Measurements from ENCODE around the gene SPTSSB. TPM values are rescaled to one million over a fixed set of nuclear protein-coding genes. Genes with fewer than 3 reads are reported as not detected.

SPTSSB gene
- total RNA-seq, 1 donor from 2014 or later, result 0.52 TPM

DNA sequence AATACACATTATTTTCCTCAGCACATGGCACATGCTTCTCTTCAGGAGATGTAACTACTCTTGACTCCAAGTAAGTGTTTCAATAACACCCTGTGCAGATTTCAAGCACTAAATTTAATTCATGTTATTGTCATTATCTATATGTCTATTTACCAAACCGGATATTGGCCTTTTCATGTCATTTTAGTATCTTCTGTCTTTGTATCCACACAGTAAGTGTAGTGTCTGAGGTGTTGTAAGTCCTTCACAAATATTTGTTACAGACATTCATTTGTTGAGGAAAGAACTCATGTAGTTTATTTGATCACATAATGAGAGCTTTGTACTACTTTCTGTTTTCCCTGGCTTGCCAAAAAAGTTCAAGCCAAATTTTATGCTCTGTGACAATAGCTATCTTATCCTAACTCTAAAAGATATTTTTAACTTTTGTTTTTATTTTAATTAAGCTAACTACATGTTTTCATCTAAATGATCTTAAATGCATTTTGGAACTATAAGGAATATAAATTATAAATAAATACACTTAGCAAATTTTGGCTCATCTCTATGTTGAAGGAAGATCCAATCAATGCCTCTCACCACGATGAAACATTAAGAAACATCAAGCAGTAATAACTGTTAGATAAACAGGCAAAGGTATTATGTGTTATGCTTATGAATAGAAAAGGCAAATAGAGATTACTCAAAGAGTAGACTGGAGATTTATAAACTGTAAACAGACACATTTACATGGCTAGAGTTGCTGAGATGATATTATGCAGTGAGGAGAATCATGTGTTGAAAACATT is 48.3 kb downstream of the SPTSSB start:
- no peak overlapping the region for H3K4me3 ChIP-seq (ENCODE audit: low read length in 3 of 3)
- H3K4me1 ChIP-seq (ENCODE audit: control insufficient read depth in 3 of 3, insufficient read depth in 3 of 3, low read length in 3 of 3), result no peaks in the 10 kb centered on the region
- no peaks in the 10 kb centered on the region for H3K27me3 ChIP-seq (ENCODE audit: control insufficient read depth in 3 of 3, insufficient read depth in 3 of 3, low read length in 3 of 3)
- H3K9me3 ChIP-seq (ENCODE audit: control insufficient read depth in 3 of 3, low read length in 3 of 3), result no peaks in the 10 kb centered on the region
- no peak overlapping the region for H3K9ac ChIP-seq (ENCODE audit: low read depth in 1 of 3, low read length in 3 of 3)
- no peak overlapping the region for H3K27ac ChIP-seq (ENCODE audit: low read depth, low read length)
- no peaks in the 10 kb centered on the region for H3K36me3 ChIP-seq (ENCODE audit: control insufficient read depth in 3 of 3, insufficient read depth in 3 of 3, low read length in 3 of 3)

GRCh38 chr3:161320837-161321236 is 50.5 kb downstream of the SPTSSB start:
- Histone ChIP-seq H3K4me3 (ENCODE audit: low read length in 3 of 3) (no peak overlapping the region), H3K36me3 (ENCODE audit: control insufficient read depth in 3 of 3, insufficient read depth in 3 of 3, low read length in 3 of 3) (no peaks in the 10 kb centered on the region), H3K9ac (ENCODE audit: low read depth in 1 of 3, low read length in 3 of 3) (no peak overlapping the region), H3K9me3 (ENCODE audit: control insufficient read depth in 3 of 3, low read length in 3 of 3) (no peaks in the 10 kb centered on the region), H3K4me1 (ENCODE audit: control insufficient read depth in 3 of 3, insufficient read depth in 3 of 3, low read length in 3 of 3) (no peaks in the 10 kb centered on the region), H3K27me3 (ENCODE audit: control insufficient read depth in 3 of 3, insufficient read depth in 3 of 3, low read length in 3 of 3) (no peaks in the 10 kb centered on the region), H3K27ac (ENCODE audit: low read depth, low read length) (no peak overlapping the region)

GRCh38 chr3:161319867-161320266 is 51.5 kb downstream of the SPTSSB start:
- Histone ChIP-seq H3K9me3 (ENCODE audit: control insufficient read depth in 3 of 3, low read length in 3 of 3) (no peaks in the 10 kb centered on the region), H3K36me3 (ENCODE audit: control insufficient read depth in 3 of 3, insufficient read depth in 3 of 3, low read length in 3 of 3) (no peaks in the 10 kb centered on the region), H3K9ac (ENCODE audit: low read depth in 1 of 3, low read length in 3 of 3) (no peak overlapping the region), H3K4me3 (ENCODE audit: low read length in 3 of 3) (no peak overlapping the region), H3K4me1 (ENCODE audit: control insufficient read depth in 3 of 3, insufficient read depth in 3 of 3, low read length in 3 of 3) (no peaks in the 10 kb centered on the region), H3K27ac (ENCODE audit: low read depth, low read length) (no peak overlapping the region), H3K27me3 (ENCODE audit: control insufficient read depth in 3 of 3, insufficient read depth in 3 of 3, low read length in 3 of 3) (no peaks in the 10 kb centered on the region)

- Histone ChIP-seq H3K9me3 (ENCODE audit: control insufficient read depth in 3 of 3, low read length in 3 of 3) (no peaks in the 10 kb centered on the region), H3K27ac (ENCODE audit: low read depth, low read length) (no peak overlapping the region), H3K27me3 (ENCODE audit: control insufficient read depth in 3 of 3, insufficient read depth in 3 of 3, low read length in 3 of 3) (no peaks in the 10 kb centered on the region), H3K4me3 (ENCODE audit: low read length in 3 of 3) (no peak overlapping the region), H3K36me3 (ENCODE audit: control insufficient read depth in 3 of 3, insufficient read depth in 3 of 3, low read length in 3 of 3) (no peaks in the 10 kb centered on the region), H3K4me1 (ENCODE audit: control insufficient read depth in 3 of 3, insufficient read depth in 3 of 3, low read length in 3 of 3) (no peaks in the 10 kb centered on the region), H3K9ac (ENCODE audit: low read depth in 1 of 3, low read length in 3 of 3) (no peak overlapping the region)
Measured at GRCh38 chr3:161317077-161317476, 54.2 kb downstream of the SPTSSB start.

GRCh38 chr3:161316006-161316689 is 55.2 kb downstream of the SPTSSB start:
- Histone ChIP-seq H3K9ac (ENCODE audit: low read depth in 1 of 3, low read length in 3 of 3) (no peak overlapping the region), H3K4me3 (ENCODE audit: low read length in 3 of 3) (no peak overlapping the region), H3K27ac (ENCODE audit: low read depth, low read length) (no peak overlapping the region), H3K4me1 (ENCODE audit: control insufficient read depth in 3 of 3, insufficient read depth in 3 of 3, low read length in 3 of 3) (no peaks in the 10 kb centered on the region), H3K36me3 (ENCODE audit: control insufficient read depth in 3 of 3, insufficient read depth in 3 of 3, low read length in 3 of 3) (no peaks in the 10 kb centered on the region), H3K9me3 (ENCODE audit: control insufficient read depth in 3 of 3, low read length in 3 of 3) (no peaks in the 10 kb centered on the region), H3K27me3 (ENCODE audit: control insufficient read depth in 3 of 3, insufficient read depth in 3 of 3, low read length in 3 of 3) (no peaks in the 10 kb centered on the region)

GRCh38 chr3:161314836-161315395 is 56.4 kb downstream of the SPTSSB start:
- no peaks in the 10 kb centered on the region for H3K36me3 ChIP-seq (ENCODE audit: control insufficient read depth in 3 of 3, insufficient read depth in 3 of 3, low read length in 3 of 3)
- H3K9ac ChIP-seq (ENCODE audit: low read depth in 1 of 3, low read length in 3 of 3), result no peak overlapping the region
- H3K27ac ChIP-seq (ENCODE audit: low read depth, low read length), result no peak overlapping the region
- no peaks in the 10 kb centered on the region for H3K9me3 ChIP-seq (ENCODE audit: control insufficient read depth in 3 of 3, low read length in 3 of 3)
- H3K27me3 ChIP-seq (ENCODE audit: control insufficient read depth in 3 of 3, insufficient read depth in 3 of 3, low read length in 3 of 3), result no peaks in the 10 kb centered on the region
- no peak overlapping the region for H3K4me3 ChIP-seq (ENCODE audit: low read length in 3 of 3)
- H3K4me1 ChIP-seq (ENCODE audit: control insufficient read depth in 3 of 3, insufficient read depth in 3 of 3, low read length in 3 of 3), result no peaks in the 10 kb centered on the region

GRCh38 chr3:161310649-161311423 is 60.5 kb downstream of the SPTSSB start:
- Histone ChIP-seq H3K36me3 (ENCODE audit: control insufficient read depth in 3 of 3, insufficient read depth in 3 of 3, low read length in 3 of 3) (no peaks in the 10 kb centered on the region), H3K27me3 (ENCODE audit: control insufficient read depth in 3 of 3, insufficient read depth in 3 of 3, low read length in 3 of 3) (no peaks in the 10 kb centered on the region), H3K9ac (ENCODE audit: low read depth in 1 of 3, low read length in 3 of 3) (no peak overlapping the region), H3K4me1 (ENCODE audit: control insufficient read depth in 3 of 3, insufficient read depth in 3 of 3, low read length in 3 of 3) (no peaks in the 10 kb centered on the region), H3K27ac (ENCODE audit: low read depth, low read length) (no peak overlapping the region), H3K9me3 (ENCODE audit: control insufficient read depth in 3 of 3, low read length in 3 of 3) (no peaks in the 10 kb centered on the region), H3K4me3 (ENCODE audit: low read length in 3 of 3) (no peak overlapping the region)

DNA sequence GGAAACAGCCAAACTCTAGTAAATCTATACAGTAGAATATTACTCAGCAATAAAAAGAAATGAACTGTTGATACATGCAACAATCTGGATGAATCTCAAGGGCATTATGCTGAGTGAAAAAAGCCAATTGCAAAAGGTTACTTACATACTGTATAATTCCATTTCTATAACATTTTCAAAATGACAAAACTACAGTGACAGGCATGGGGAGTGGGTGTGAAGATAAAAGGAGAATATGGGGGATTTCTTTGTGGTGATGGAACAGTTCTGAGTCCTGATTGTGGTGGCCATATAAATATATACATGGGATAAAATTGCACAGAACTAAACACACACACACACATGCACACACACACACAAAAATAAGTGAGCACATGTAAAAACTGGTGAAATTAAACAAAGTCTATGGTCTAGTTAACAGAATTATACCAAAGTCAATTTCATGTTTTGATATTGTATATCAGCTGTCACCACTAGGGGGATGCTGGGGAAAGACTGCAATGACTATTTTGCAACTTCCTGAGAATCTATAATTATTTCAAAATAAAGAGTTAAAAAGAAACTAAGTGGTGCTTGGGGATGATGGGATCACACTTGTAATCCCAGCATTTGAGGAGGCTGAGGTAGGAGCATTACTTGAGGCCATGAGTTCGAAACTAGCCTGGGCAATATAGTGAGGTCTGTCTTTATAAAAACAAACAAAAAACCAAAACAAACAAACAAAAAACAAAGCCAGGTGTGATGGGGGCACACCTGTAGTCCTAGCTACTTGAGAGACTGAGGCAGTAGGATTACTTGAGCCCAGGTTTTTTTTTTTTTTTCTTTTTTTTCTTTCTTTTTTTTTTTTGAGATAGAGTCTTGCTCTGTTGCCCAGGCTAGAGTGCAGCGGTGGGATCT is 66.0 kb downstream of the SPTSSB start:
- Histone ChIP-seq H3K36me3 (ENCODE audit: control insufficient read depth in 3 of 3, insufficient read depth in 3 of 3, low read length in 3 of 3) (no peaks in the 10 kb centered on the region), H3K27me3 (ENCODE audit: control insufficient read depth in 3 of 3, insufficient read depth in 3 of 3, low read length in 3 of 3) (no peaks in the 10 kb centered on the region), H3K27ac (ENCODE audit: low read depth, low read length) (no peak overlapping the region), H3K9ac (ENCODE audit: low read depth in 1 of 3, low read length in 3 of 3) (no peak overlapping the region), H3K9me3 (ENCODE audit: control insufficient read depth in 3 of 3, low read length in 3 of 3) (no peaks in the 10 kb centered on the region), H3K4me1 (ENCODE audit: control insufficient read depth in 3 of 3, insufficient read depth in 3 of 3, low read length in 3 of 3) (no peaks in the 10 kb centered on the region), H3K4me3 (ENCODE audit: low read length in 3 of 3) (no peak overlapping the region)

DNA sequence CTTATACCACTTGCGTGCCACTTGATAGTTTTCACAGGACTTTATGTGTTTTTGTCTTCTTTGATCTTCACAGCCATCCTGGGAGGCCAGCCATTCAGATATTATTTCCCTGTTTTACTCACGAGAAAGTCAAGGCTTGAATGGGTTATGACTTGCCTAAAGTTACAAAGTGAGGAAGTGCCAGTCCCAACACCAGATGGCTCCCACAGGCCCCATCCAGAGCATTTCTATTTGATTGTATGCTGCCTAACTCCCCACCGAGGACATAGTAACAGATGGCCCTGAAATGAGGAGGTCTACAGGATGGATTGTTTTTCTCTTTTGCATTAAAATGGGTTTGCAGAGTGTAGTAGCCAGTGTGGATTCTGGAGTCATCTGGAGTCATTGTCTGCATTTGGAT is 74.5 kb downstream of the SPTSSB start:
- no peaks in the 10 kb centered on the region for H3K36me3 ChIP-seq (ENCODE audit: control insufficient read depth in 3 of 3, insufficient read depth in 3 of 3, low read length in 3 of 3)
- H3K27me3 ChIP-seq (ENCODE audit: control insufficient read depth in 3 of 3, insufficient read depth in 3 of 3, low read length in 3 of 3), result no peaks in the 10 kb centered on the region
- H3K4me1 ChIP-seq (ENCODE audit: control insufficient read depth in 3 of 3, insufficient read depth in 3 of 3, low read length in 3 of 3), result no peaks in the 10 kb centered on the region

More for the DNA sequence above, 74.5 kb downstream of the SPTSSB start:
- Histone ChIP-seq H3K4me3 (ENCODE audit: low read length in 3 of 3) (no peak overlapping the region), H3K27ac (ENCODE audit: low read depth, low read length) (no peak overlapping the region), H3K9me3 (ENCODE audit: control insufficient read depth in 3 of 3, low read length in 3 of 3) (peaks cover 0 to 7% (median 0%) of the 10 kb centered on the region in 3 donors), H3K9ac (ENCODE audit: low read depth in 1 of 3, low read length in 3 of 3) (no peak overlapping the region)

Measured in skeletal muscle tissue (tissue), 4 donors.